ENCODE measurements around the gene CDC45. TPM values are rescaled to one million over a fixed set of nuclear protein-coding genes. Genes with fewer than 3 reads are reported as not detected.

The CDC45 gene, protein sequence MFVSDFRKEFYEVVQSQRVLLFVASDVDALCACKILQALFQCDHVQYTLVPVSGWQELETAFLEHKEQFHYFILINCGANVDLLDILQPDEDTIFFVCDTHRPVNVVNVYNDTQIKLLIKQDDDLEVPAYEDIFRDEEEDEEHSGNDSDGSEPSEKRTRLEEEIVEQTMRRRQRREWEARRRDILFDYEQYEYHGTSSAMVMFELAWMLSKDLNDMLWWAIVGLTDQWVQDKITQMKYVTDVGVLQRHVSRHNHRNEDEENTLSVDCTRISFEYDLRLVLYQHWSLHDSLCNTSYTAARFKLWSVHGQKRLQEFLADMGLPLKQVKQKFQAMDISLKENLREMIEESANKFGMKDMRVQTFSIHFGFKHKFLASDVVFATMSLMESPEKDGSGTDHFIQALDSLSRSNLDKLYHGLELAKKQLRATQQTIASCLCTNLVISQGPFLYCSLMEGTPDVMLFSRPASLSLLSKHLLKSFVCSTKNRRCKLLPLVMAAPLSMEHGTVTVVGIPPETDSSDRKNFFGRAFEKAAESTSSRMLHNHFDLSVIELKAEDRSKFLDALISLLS
- total RNA-seq, result 1.1 TPM
- 0.32 TPM for polyA plus RNA-seq (ENCODE audit: insufficient read depth, low read depth, low replicate concordance)
- long read RNA-seq, donor 1, partial matches to known transcripts, result 0 of 3 reads
- long read RNA-seq, donor 1, other reads (novel, unspliced or antisense), result 0 of 3 reads
- long read RNA-seq, donor 2, partial matches to known transcripts, result 0 of 4 reads
- long read RNA-seq, donor 2, other reads (novel, unspliced or antisense), result 0 of 4 reads
- long read RNA-seq, donor 3, partial matches to known transcripts, result 0 of 4 reads
- long read RNA-seq, donor 3, other reads (novel, unspliced or antisense), result 0 of 4 reads
- long read RNA-seq, donor 4, partial matches to known transcripts, result 0 of 2 reads
- long read RNA-seq, donor 4, other reads (novel, unspliced or antisense), result 0 of 2 reads
- long read RNA-seq, donor 5, result 0 reads
- long read RNA-seq, donor 6, partial matches to known transcripts, result 0 of 3 reads
- long read RNA-seq, donor 6, other reads (novel, unspliced or antisense), result 0 of 3 reads
- long read RNA-seq, donor 7, partial matches to known transcripts, result 0 of 2 reads
- long read RNA-seq, donor 7, other reads (novel, unspliced or antisense), result 1 of 2 reads
- long read RNA-seq, donor 8, partial matches to known transcripts, result 0 of 4 reads
- long read RNA-seq, donor 8, other reads (novel, unspliced or antisense), result 0 of 4 reads
- long read RNA-seq, donor 9, partial matches to known transcripts, result 0 of 1 reads
- long read RNA-seq, donor 9, other reads (novel, unspliced or antisense), result 0 of 1 reads
- long read RNA-seq, donor 10, partial matches to known transcripts, result 0 of 5 reads
- long read RNA-seq, donor 10, other reads (novel, unspliced or antisense), result 0 of 5 reads

DNA sequence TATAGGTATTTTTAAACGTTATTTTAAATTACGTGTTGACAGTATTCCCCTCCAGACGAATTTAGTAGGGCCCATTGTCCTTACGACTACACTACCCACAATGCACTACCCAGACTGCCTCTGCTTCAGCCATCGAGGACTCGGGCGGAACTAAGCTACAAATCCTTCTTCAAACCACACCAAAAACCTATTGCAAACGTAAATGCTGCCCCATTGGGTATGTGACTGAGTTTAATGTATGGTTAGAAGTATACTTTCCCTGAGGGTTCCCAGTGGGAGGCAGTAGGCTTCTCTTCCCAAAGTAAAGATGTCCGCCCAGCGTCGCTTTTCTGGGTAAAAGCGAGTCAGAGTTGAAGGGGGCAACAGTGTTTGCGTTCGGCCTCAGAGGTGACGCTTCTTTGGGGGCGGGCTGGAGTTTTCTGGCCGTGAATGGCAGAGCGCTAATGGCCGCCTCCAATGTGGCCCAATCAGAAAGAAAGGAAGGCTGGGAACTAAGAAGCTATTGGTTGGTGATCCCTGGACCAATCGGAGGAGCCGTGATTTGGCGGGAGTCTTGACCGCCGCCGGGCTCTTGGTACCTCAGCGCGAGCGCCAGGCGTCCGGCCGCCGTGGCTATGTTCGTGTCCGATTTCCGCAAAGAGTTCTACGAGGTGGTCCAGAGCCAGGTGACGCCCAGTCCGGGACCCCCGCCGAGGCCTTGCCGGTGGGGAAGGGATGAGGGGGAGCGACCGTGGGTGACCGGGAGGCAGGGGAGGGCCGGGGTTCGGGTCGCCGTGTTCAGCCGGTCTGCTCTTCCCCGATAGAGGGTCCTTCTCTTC, at the start of gene CDC45:
CDC45 (plus strand) TSS at position 566 of the 818 bp plus-strand sequence; CDS start at position 615, 49 bp downstream.
- Histone ChIP-seq H3K4me1 (ENCODE audit: control insufficient read depth in 2 of 3, insufficient read depth in 2 of 3, low read depth in 1 of 3, low read length in 3 of 3) (peaks cover 0 to 4% (median 4%) of the 10 kb centered on the region in 3 donors), H3K36me3 (ENCODE audit: control insufficient read depth in 2 of 3, insufficient read depth in 3 of 3, low read length in 3 of 3) (peaks cover 0 to 8% (median 2%) of the 10 kb centered on the region in 3 donors), H3K9me3 (ENCODE audit: control insufficient read depth in 2 of 3, insufficient read depth in 1 of 3, low read length in 3 of 3) (no peaks in the 10 kb centered on the region), H3K4me3 (ENCODE audit: low read length in 3 of 3) (peak within 1 kb of the TSS; percentile 85 to 98 (median 91)), H3K27ac (ENCODE audit: low read depth in 2 of 2, low read length in 2 of 2) (peak within 1 kb of the TSS; percentile 94 to 98), H3K9ac (ENCODE audit: low read length in 3 of 3) (peak within 1 kb of the TSS; percentile 72 to 78 (median 75)), H3K27me3 (ENCODE audit: control insufficient read depth, insufficient read depth, low read length) (no peaks in the 10 kb centered on the region)
- TF ChIP-seq, protein P1, sequence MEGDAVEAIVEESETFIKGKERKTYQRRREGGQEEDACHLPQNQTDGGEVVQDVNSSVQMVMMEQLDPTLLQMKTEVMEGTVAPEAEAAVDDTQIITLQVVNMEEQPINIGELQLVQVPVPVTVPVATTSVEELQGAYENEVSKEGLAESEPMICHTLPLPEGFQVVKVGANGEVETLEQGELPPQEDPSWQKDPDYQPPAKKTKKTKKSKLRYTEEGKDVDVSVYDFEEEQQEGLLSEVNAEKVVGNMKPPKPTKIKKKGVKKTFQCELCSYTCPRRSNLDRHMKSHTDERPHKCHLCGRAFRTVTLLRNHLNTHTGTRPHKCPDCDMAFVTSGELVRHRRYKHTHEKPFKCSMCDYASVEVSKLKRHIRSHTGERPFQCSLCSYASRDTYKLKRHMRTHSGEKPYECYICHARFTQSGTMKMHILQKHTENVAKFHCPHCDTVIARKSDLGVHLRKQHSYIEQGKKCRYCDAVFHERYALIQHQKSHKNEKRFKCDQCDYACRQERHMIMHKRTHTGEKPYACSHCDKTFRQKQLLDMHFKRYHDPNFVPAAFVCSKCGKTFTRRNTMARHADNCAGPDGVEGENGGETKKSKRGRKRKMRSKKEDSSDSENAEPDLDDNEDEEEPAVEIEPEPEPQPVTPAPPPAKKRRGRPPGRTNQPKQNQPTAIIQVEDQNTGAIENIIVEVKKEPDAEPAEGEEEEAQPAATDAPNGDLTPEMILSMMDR (IDR thresholded peaks at IDR 0.05; ENCODE audit: borderline replicate concordance, extremely low read depth, insufficient read depth), result no peak
- intact Hi-C loops (cut with DNase I), result no loop called here
- DNase-seq (peak; percentile 97 to 99 (median 99)), FAIRE-seq (peak; percentile 95)

DNA sequence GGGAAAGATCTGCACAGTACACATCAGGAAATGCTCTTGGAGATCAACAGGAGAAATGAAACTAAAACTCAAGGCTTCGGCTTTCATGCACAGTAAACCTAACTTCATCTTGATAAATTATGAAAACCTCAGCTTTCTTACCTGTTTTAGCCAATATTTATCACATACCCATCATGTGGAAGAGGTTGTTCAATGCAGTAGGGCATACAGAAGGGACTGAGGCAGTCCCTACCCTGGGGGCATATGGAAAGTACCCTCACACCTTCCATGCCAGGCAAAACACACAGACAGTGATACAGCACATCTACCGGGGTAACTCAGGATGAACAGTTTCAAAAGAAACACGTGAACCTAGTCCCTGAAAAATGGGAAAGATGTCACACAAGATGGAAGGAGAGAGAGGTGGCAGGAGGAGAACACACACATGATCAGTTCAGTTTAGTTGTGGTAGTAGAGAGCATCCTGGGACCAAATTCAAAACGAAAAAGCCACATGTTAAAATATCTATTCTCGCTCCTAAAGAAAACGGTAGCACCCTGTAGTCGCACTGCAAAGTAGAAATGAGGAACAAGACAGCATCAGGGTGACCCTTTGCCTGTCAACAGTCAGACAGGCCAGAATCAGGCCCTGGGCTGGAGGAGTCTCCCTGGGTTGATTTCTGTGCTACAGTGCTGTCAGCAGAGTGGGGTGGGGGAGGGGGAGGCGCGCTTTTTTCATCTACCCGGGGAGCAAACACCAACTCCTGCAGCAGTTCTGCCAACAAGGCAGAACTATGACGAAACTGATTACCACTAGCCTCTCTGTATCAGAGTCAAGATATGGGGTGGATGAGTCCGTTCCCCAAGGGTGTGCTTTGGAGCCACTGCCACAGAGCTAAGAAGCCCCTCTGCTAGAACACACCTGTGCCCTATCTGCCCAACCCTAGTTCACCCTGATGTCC, 49.5 kb upstream of the CDC45 start:
- no peaks in the 10 kb centered on the region for H3K27me3 ChIP-seq (ENCODE audit: control insufficient read depth, insufficient read depth, low read length)
- peak overlapping the region; percentile 59 to 72 (median 67) for H3K4me3 ChIP-seq (ENCODE audit: low read length in 3 of 3)
- peak overlapping the region; percentile 15 to 48 for H3K27ac ChIP-seq (ENCODE audit: low read depth in 2 of 2, low read length in 2 of 2)
- no peak for FAIRE-seq
- TF ChIP-seq, protein P1 (IDR thresholded peaks at IDR 0.05; ENCODE audit: borderline replicate concordance, extremely low read depth, insufficient read depth), result no peak
- intact Hi-C loops (cut with DNase I), result no loop called here
- peaks cover 5% of the 10 kb centered on the region in 3 donors for H3K36me3 ChIP-seq (ENCODE audit: control insufficient read depth in 2 of 3, insufficient read depth in 3 of 3, low read length in 3 of 3)
- peak overlapping the region in 2 of 3 donors; percentile 62 to 74 for H3K9ac ChIP-seq (ENCODE audit: low read length in 3 of 3)
- DNase-seq, result peak in 4 of 5 donors; percentile 21 to 70 (median 32)
- peaks cover 0 to 18% (median 8%) of the 10 kb centered on the region in 3 donors for H3K4me1 ChIP-seq (ENCODE audit: control insufficient read depth in 2 of 3, insufficient read depth in 2 of 3, low read depth in 1 of 3, low read length in 3 of 3)
- H3K9me3 ChIP-seq (ENCODE audit: control insufficient read depth in 2 of 3, insufficient read depth in 1 of 3, low read length in 3 of 3), result no peaks in the 10 kb centered on the region

Data from kidney (tissue), 22 donors.